Effector memory CD4-positive, alpha-beta T cell (primary cell): Measurements from ENCODE around the gene ZMAT5.
"Not testable (repeated sequence)": the region's sequence is repeated elsewhere in the genome, so short reads cannot be mapped to it uniquely, and the experiment has no call there.

ENCODE experiments used
- DNase-seq, 3 donors: peaks; one replicate each; pipeline ENCODE4 v3.0.0-alpha.2; 2020
- H3K27ac ChIP-seq: 2 replicates; pipeline ENCODE4 v1.7.0; 2013; ENCODE audit warnings: mild to moderate bottlenecking, low read length, moderate library complexity; ENCODE audit not compliant: insufficient read depth, poor library complexity, severe bottlenecking
- H3K27me3 ChIP-seq: replicated peaks from 2 replicates; pipeline ENCODE4 v1.7.0; 2013; ENCODE audit warnings: mild to moderate bottlenecking, low read length; ENCODE audit not compliant: insufficient read depth, control insufficient read depth, poor library complexity, severe bottlenecking
- H3K36me3 ChIP-seq: 2 replicates; pipeline ENCODE4 v1.7.0; 2013; ENCODE audit warnings: mild to moderate bottlenecking, low read length, moderate library complexity; ENCODE audit not compliant: control insufficient read depth, insufficient read depth
- H3K4me1 ChIP-seq: 2 replicates; pipeline ENCODE4 v1.7.0; 2013; ENCODE audit warnings: low read length, mild to moderate bottlenecking; ENCODE audit not compliant: control insufficient read depth, insufficient read depth, poor library complexity, severe bottlenecking
- H3K4me3 ChIP-seq: 2 replicates; pipeline ENCODE4 v1.7.0; 2013; ENCODE audit warnings: low read length, low read depth, mild to moderate bottlenecking; ENCODE audit not compliant: insufficient read depth, poor library complexity, severe bottlenecking
- H3K9me3 ChIP-seq: 2 replicates; pipeline ENCODE4 v1.7.0; 2013; ENCODE audit warnings: mild to moderate bottlenecking, low read length, moderate library complexity; ENCODE audit not compliant: control insufficient read depth

The ZMAT5 gene

GRCh38 chr22:29756341-29756740 lies 10.5 kb downstream of the ZMAT5 start:
- Histone ChIP-seq H3K27ac (no peak overlapping the region), H3K27me3 (no peaks in the 10 kb centered on the region), H3K9me3 (no peaks in the 10 kb centered on the region), H3K4me1 (peaks cover 4% of the 10 kb centered on the region), H3K4me3 (no peak overlapping the region), H3K36me3 (no peaks in the 10 kb centered on the region)
- no peak for DNase-seq

GRCh38 chr22:29755889-29756288 lies 10.9 kb downstream of the ZMAT5 start:
- H3K4me1 ChIP-seq, result peaks cover 8% of the 10 kb centered on the region
- no peaks in the 10 kb centered on the region for H3K36me3 ChIP-seq
- H3K27ac ChIP-seq, result no peak overlapping the region
- DNase-seq, result no peak
- no peaks in the 10 kb centered on the region for H3K9me3 ChIP-seq
- no peaks in the 10 kb centered on the region for H3K27me3 ChIP-seq
- no peak overlapping the region for H3K4me3 ChIP-seq

- H3K9me3 ChIP-seq, H3K27ac ChIP-seq, H3K36me3 ChIP-seq, H3K27me3 ChIP-seq, DNase-seq, H3K4me3 ChIP-seq, H3K4me1 ChIP-seq: not testable (repeated sequence)
Measured at GRCh38 chr22:29754658-29755395, 12.0 kb downstream of the ZMAT5 start.

GRCh38 chr22:29753808-29754657 lies 12.8 kb downstream of the ZMAT5 start:
- DNase-seq, result no peak
- Histone ChIP-seq H3K27ac (no peak overlapping the region), H3K27me3 (no peaks in the 10 kb centered on the region), H3K36me3 (no peaks in the 10 kb centered on the region), H3K9me3 (no peaks in the 10 kb centered on the region), H3K4me3 (no peak overlapping the region), H3K4me1 (peaks cover 8% of the 10 kb centered on the region)

GRCh38 chr22:29751669-29752068 lies 15.1 kb downstream of the ZMAT5 start:
- Histone ChIP-seq H3K9me3 (no peaks in the 10 kb centered on the region), H3K4me3 (no peak overlapping the region), H3K36me3 (peaks cover 14% of the 10 kb centered on the region), H3K4me1 (peaks cover 8% of the 10 kb centered on the region), H3K27me3 (no peaks in the 10 kb centered on the region), H3K27ac (no peak overlapping the region)
- DNase-seq, result no peak

- H3K9me3 ChIP-seq, result no peaks in the 10 kb centered on the region
- no peak for DNase-seq
- H3K4me1 ChIP-seq, result peaks cover 8% of the 10 kb centered on the region
- no peak overlapping the region for H3K27ac ChIP-seq
- H3K27me3 ChIP-seq, result no peaks in the 10 kb centered on the region
- peaks cover 16% of the 10 kb centered on the region for H3K36me3 ChIP-seq
- no peak overlapping the region for H3K4me3 ChIP-seq
Measured at GRCh38 chr22:29750559-29751538, 16.0 kb downstream of the ZMAT5 start.

- Histone ChIP-seq H3K27me3 (no peaks in the 10 kb centered on the region), H3K27ac (no peak overlapping the region), H3K4me1 (peaks cover 8% of the 10 kb centered on the region), H3K36me3 (peaks cover 16% of the 10 kb centered on the region), H3K4me3 (no peak overlapping the region), H3K9me3 (no peaks in the 10 kb centered on the region)
- no peak for DNase-seq
Measured at GRCh38 chr22:29750029-29750428, 16.8 kb downstream of the ZMAT5 start.

- Histone ChIP-seq H3K27me3 (no peaks in the 10 kb centered on the region), H3K4me3 (no peak overlapping the region), H3K4me1 (peaks cover 8% of the 10 kb centered on the region), H3K36me3 (peaks cover 19% of the 10 kb centered on the region), H3K9me3 (no peaks in the 10 kb centered on the region), H3K27ac (no peak overlapping the region)
- DNase-seq, result no peak
Measured at GRCh38 chr22:29748248-29748893, 18.4 kb downstream of the ZMAT5 start.

GRCh38 chr22:29747832-29748231 lies 19.0 kb downstream of the ZMAT5 start:
- H3K36me3 ChIP-seq, result peaks cover 19% of the 10 kb centered on the region

More at GRCh38 chr22:29747832-29748231, 19.0 kb downstream of the ZMAT5 start:
- Histone ChIP-seq H3K4me1 (peaks cover 8% of the 10 kb centered on the region), H3K4me3 (no peak overlapping the region), H3K27ac (no peak overlapping the region), H3K27me3 (no peaks in the 10 kb centered on the region), H3K9me3 (no peaks in the 10 kb centered on the region)
- DNase-seq, result no peak
